ENCODE data around the gene CD302. TPM values are rescaled to one million over a fixed set of nuclear protein-coding genes. Genes with fewer than 3 reads are reported as not detected.

CD302 gene
- total and polyA plus RNA-seq, 2 donors (not counting 1 experiment from before 2014, with no cell fraction given): 0.72 to 1.5 TPM

DNA sequence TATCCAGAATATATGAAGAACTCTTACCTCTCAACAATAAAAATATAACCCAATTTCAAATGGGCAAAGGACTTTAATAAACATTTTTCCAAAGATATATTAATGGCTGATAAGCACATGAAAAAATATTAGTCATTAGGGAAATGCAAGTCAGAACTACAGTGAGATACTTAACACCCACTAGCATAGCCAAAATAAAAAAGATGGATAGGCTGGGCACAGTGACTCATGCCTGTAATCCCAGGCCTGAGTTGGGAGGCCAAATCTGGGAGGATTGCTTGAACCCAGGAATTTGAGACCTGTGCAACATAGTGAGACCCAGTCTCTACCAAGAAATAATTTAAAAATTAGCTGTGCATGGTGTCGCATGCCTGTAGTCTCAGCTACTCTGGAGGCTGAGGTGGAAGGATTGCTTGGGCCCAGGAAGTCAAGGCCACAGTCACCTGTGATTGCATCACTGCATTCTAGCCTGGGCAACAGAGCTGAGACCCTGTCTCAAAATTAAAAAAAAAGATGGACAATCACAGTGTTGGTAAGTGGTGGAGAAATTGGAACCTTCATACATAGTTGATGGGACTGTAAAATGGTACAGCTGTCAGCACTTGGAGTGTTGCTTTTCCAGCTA is 60.6 kb downstream of the CD302 start:
- Histone ChIP-seq H4K20me1 (ENCODE audit: control insufficient read depth, insufficient read depth, low read length, poor library complexity, severe bottlenecking) (peaks cover 61% of the 10 kb centered on the region), H2AFZ (ENCODE audit: insufficient read depth, low read depth, low read length, poor library complexity, severe bottlenecking) (no peak overlapping the region), H3K4me3 (ENCODE audit: control extremely low read depth in 1 of 5, extremely low read depth in 1 of 5, insufficient read depth in 1 of 5, low read depth in 2 of 5, low read length in 4 of 5) (no peak overlapping the region), H3K27ac (ENCODE audit: low read length in 2 of 2) (no peak overlapping the region), H3K9ac (ENCODE audit: low read length) (no peak overlapping the region), H3K36me3 (replicated peaks in 1 of 2; ENCODE audit: control extremely low read depth in 1 of 2, control insufficient read depth in 1 of 2, extremely low read depth in 1 of 2, insufficient read depth in 2 of 2, low read length in 1 of 2) (peaks cover 11 to 56% of the 10 kb centered on the region in 2 experiments), H3K27me3 (replicated peaks in 1 of 4; ENCODE audit: control extremely low read depth in 1 of 4, control insufficient read depth in 3 of 4, insufficient read depth in 4 of 4, low read length in 3 of 4) (no peaks in the 10 kb centered on the region), H3K79me2 (ENCODE audit: control insufficient read depth, insufficient read depth, low read length) (peaks cover 75% of the 10 kb centered on the region), H3K4me2 (replicated peaks; ENCODE audit: low read depth, low read length, poor library complexity, severe bottlenecking) (no peak overlapping the region), H3K4me1 (ENCODE audit: control insufficient read depth in 2 of 2, insufficient read depth in 2 of 2, low read length in 2 of 2) (no peaks in the 10 kb centered on the region), H3K9me3 (ENCODE audit: control extremely low read depth in 1 of 3, control insufficient read depth in 2 of 3, insufficient read depth in 1 of 3, low read length in 2 of 3) (peaks cover 0 to 1% (median 0%) of the 10 kb centered on the region in 3 donors)
- Mint-ChIP-seq H3K4me1 (peaks cover 10% of the 10 kb centered on the region), H3K27ac (no peak overlapping the region), H3K9me3 (ENCODE audit: insufficient read depth) (no peaks in the 10 kb centered on the region), H3K27me3 (no peaks in the 10 kb centered on the region), H3K4me3 (no peak overlapping the region)
- ATAC-seq (ENCODE audit: low read depth) (no peak), DNase-seq (no peak)
- ChIA-PET CTCF (no interaction called here), POLR2A (no interaction called here)
- no peak for TF ChIP-seq EZH2 (IDR thresholded peaks at IDR 0.05; ENCODE audit: borderline replicate concordance, insufficient read depth, low read depth, low read length, poor library complexity, severe bottlenecking)
- TF ChIP-seq, protein P1, sequence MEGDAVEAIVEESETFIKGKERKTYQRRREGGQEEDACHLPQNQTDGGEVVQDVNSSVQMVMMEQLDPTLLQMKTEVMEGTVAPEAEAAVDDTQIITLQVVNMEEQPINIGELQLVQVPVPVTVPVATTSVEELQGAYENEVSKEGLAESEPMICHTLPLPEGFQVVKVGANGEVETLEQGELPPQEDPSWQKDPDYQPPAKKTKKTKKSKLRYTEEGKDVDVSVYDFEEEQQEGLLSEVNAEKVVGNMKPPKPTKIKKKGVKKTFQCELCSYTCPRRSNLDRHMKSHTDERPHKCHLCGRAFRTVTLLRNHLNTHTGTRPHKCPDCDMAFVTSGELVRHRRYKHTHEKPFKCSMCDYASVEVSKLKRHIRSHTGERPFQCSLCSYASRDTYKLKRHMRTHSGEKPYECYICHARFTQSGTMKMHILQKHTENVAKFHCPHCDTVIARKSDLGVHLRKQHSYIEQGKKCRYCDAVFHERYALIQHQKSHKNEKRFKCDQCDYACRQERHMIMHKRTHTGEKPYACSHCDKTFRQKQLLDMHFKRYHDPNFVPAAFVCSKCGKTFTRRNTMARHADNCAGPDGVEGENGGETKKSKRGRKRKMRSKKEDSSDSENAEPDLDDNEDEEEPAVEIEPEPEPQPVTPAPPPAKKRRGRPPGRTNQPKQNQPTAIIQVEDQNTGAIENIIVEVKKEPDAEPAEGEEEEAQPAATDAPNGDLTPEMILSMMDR (IDR thresholded peaks at IDR 0.05): no peak
- WGBS (ENCODE audit: insufficient coverage): 100% methylated on average over 1 of the region's 1 CpG
- intact Hi-C loops (cut with micrococcal nuclease): no loop called here

DNA sequence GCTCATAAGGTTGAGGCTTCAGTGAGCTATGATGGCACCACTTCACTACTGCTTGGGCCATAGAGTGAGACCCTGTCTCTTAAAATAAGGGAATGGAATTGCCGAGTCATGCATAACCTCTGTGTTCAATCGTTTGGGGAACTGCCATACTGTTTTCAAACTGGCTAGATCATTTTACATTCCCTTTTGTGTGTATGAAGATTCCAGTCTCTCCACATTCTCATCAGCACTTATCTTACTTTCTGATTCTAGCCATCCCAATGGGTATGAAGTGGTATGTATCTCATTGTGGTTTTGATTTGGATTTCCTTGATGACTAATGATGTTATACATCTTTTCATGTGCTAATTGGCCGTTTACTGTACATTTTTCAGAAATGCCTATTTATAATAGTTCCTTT is 62.0 kb downstream of the CD302 start:
- Histone ChIP-seq H3K9me3 (ENCODE audit: control extremely low read depth in 1 of 3, control insufficient read depth in 2 of 3, insufficient read depth in 1 of 3, low read length in 2 of 3) (peaks cover 0 to 1% (median 0%) of the 10 kb centered on the region in 3 donors), H3K9ac (ENCODE audit: low read length) (no peak overlapping the region), H3K27ac (ENCODE audit: low read length in 2 of 2) (no peak overlapping the region), H4K20me1 (ENCODE audit: control insufficient read depth, insufficient read depth, low read length, poor library complexity, severe bottlenecking) (peaks cover 66% of the 10 kb centered on the region), H3K4me1 (ENCODE audit: control insufficient read depth in 2 of 2, insufficient read depth in 2 of 2, low read length in 2 of 2) (no peaks in the 10 kb centered on the region), H2AFZ (ENCODE audit: insufficient read depth, low read depth, low read length, poor library complexity, severe bottlenecking) (no peak overlapping the region), H3K27me3 (replicated peaks in 1 of 4; ENCODE audit: control extremely low read depth in 1 of 4, control insufficient read depth in 3 of 4, insufficient read depth in 4 of 4, low read length in 3 of 4) (no peaks in the 10 kb centered on the region), H3K36me3 (replicated peaks in 1 of 2; ENCODE audit: control extremely low read depth in 1 of 2, control insufficient read depth in 1 of 2, extremely low read depth in 1 of 2, insufficient read depth in 2 of 2, low read length in 1 of 2) (peaks cover 10 to 59% of the 10 kb centered on the region in 2 experiments), H3K79me2 (ENCODE audit: control insufficient read depth, insufficient read depth, low read length) (peaks cover 76% of the 10 kb centered on the region), H3K4me3 (ENCODE audit: control extremely low read depth in 1 of 5, extremely low read depth in 1 of 5, insufficient read depth in 1 of 5, low read depth in 2 of 5, low read length in 4 of 5) (no peak overlapping the region), H3K4me2 (replicated peaks; ENCODE audit: low read depth, low read length, poor library complexity, severe bottlenecking) (no peak overlapping the region)
- CTCF ChIA-PET: no interaction called here
- no peak for DNase-seq
- no peak overlapping the region for H3K27ac Mint-ChIP-seq
- H3K27me3 Mint-ChIP-seq: no peaks in the 10 kb centered on the region
- WGBS (ENCODE audit: insufficient coverage): no CpG with 5 or more reads among the region's 3 CpGs
- intact Hi-C loops (cut with micrococcal nuclease): no loop called here
- POLR2A ChIA-PET: no interaction called here
- H3K9me3 Mint-ChIP-seq (ENCODE audit: insufficient read depth): no peaks in the 10 kb centered on the region
- no peak for ATAC-seq (ENCODE audit: low read depth)
- no peak overlapping the region for H3K4me3 Mint-ChIP-seq
- no peak for TF ChIP-seq EZH2 (IDR thresholded peaks at IDR 0.05; ENCODE audit: borderline replicate concordance, insufficient read depth, low read depth, low read length, poor library complexity, severe bottlenecking)
- TF ChIP-seq, protein P1 (IDR thresholded peaks at IDR 0.05): no peak
- peaks cover 8% of the 10 kb centered on the region for H3K4me1 Mint-ChIP-seq
